Measurements from ENCODE around the gene UBE2QL1. TPM values are rescaled to one million over a fixed set of nuclear protein-coding genes. Genes with fewer than 3 reads are reported as not detected.

UBE2QL1 gene
- polyA plus RNA-seq, 1 of the 3 experiments (the other 2 are of a cell fraction): 0.28 TPM

GRCh38 chr5:6465831-6466790 lies 17.5 kb downstream of the UBE2QL1 start:
- no peaks in the 10 kb centered on the region for H3F3A ChIP-seq (replicated peaks; ENCODE audit: insufficient read depth)
- no peak overlapping the region for H3K4me2 ChIP-seq
- H3K36me3 ChIP-seq (replicated peaks in 1 of 2; ENCODE audit: control insufficient read depth in 1 of 2, insufficient read depth in 2 of 2, low read length in 1 of 2): peaks cover 0 to 8% of the 10 kb centered on the region in 2 experiments
- H3K27ac ChIP-seq (ENCODE audit: low read depth in 2 of 2, low read length in 1 of 2): no peak overlapping the region; a peak in 2 of 4 replicates
- 62% methylated on average over 21 of the region's 28 CpGs for WGBS (ENCODE audit: low lambda C conversion rate)
- CTCF ChIA-PET: interaction anchor here (1.0 to 1.7 kb wide), 4 partner anchors 8 to 17 kb away, joined by 3 to 6 read pairs (median 4); partner anchors contain the start of gene UBE2QL1
- no peaks in the 10 kb centered on the region for H3K9me2 ChIP-seq
- no peak for TF ChIP-seq NFIC (IDR thresholded peaks at IDR 0.05; ENCODE audit: borderline replicate concordance)
- no peak for TF ChIP-seq RFX5 (IDR thresholded peaks at IDR 0.05; ENCODE audit: low read length)
- TF ChIP-seq, protein P1, sequence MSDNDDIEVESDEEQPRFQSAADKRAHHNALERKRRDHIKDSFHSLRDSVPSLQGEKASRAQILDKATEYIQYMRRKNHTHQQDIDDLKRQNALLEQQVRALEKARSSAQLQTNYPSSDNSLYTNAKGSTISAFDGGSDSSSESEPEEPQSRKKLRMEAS (IDR thresholded peaks at IDR 0.05; ENCODE audit: low read depth): no peak
- no peak for TF ChIP-seq YY1 (IDR thresholded peaks at IDR 0.05; ENCODE audit: low read depth)
- TF ChIP-seq GATA2 (CRISPR knock-in tag; IDR thresholded peaks at IDR 0.05): no peak
- TF ChIP-seq TAF1 (IDR thresholded peaks at IDR 0.05; ENCODE audit: borderline replicate concordance, low read depth, low read length): no peak
- no peak for TF ChIP-seq CHD2 (IDR thresholded peaks at IDR 0.05; ENCODE audit: low read length, partially characterized antibody)
- TF ChIP-seq MXI1 (IDR thresholded peaks at IDR 0.05; ENCODE audit: low read depth, low read length): no peak
- no peak for TF ChIP-seq GABPA (IDR thresholded peaks at IDR 0.05; ENCODE audit: low read depth)
- no peak for TF ChIP-seq FOXM1 (IDR thresholded peaks at IDR 0.05; ENCODE audit: low read depth)
- TF ChIP-seq PBX3 (IDR thresholded peaks at IDR 0.05): no peak
- no peak for TF ChIP-seq EZH2phosphoT487 (IDR thresholded peaks at IDR 0.05; ENCODE audit: borderline replicate concordance, low read depth)
- no peak for TF ChIP-seq NRF1 (IDR thresholded peaks at IDR 0.05; ENCODE audit: low read depth, low read length)
- no peak for TF ChIP-seq MEF2A (IDR thresholded peaks at IDR 0.05; ENCODE audit: borderline replicate concordance, low read depth)
- no peak for TF ChIP-seq USF1 (IDR thresholded peaks at IDR 0.05; ENCODE audit: borderline replicate concordance, low read depth)
- no peaks in the 10 kb centered on the region for H3K79me2 ChIP-seq (ENCODE audit: insufficient read depth)
- H4K20me1 ChIP-seq (ENCODE audit: insufficient read depth): no peaks in the 10 kb centered on the region
- H3K27me3 ChIP-seq (ENCODE audit: insufficient read depth): no peaks in the 10 kb centered on the region
- H2AFZ ChIP-seq (ENCODE audit: low read depth): no peak overlapping the region
- POLR2A ChIA-PET: interaction anchor here (1.0 kb wide), 1 partner anchor 9 kb away, joined by 3 read pairs; no protein-coding TSS in a partner anchor
- DNase-seq: no peak
- H3K4me3 ChIP-seq (ENCODE audit: low read depth in 2 of 2, low read length in 1 of 2): no peak overlapping the region
- H3K9me3 ChIP-seq: no peaks in the 10 kb centered on the region
- peaks cover 0 to 52% of the 10 kb centered on the region in 2 experiments; a peak in 2 of 4 replicates for H3K4me1 ChIP-seq (ENCODE audit: control insufficient read depth in 1 of 2, insufficient read depth in 2 of 2, low read depth in 1 of 2, low read length in 1 of 2)
- no peak overlapping the region for H3K9ac ChIP-seq

All from SK-N-SH (cell line).